Calu3 (cell line): ENCODE measurements around the gene ST8SIA2. TPM values are rescaled to one million over a fixed set of nuclear protein-coding genes. Genes with fewer than 3 reads are reported as not detected.

Experiments used
- BruUV-seq: library from RNA; stranded (reverse); fragments of 400-500 nt; replicated peaks from 2 replicates; lab custom pipeline; 2021; lab: Mats Ljungman, UMichigan
- CTCF ChIA-PET: fragments of 300-600 bp; sonication (Branson Sonifier 250); formaldehyde crosslinking; loops from one replicate; lab custom pipeline; 2022; ENCODE audit warnings: antibody characterized with exemption; lab: Charles Lee
- DNase-seq: peaks from one replicate; pipeline ENCODE4 v3.0.0; 2022
- H3K27ac Mint-ChIP-seq: one replicate; pipeline ENCODE4 v1.8.0; 2022; ENCODE audit warnings: mixed read lengths; ENCODE audit not compliant: unreplicated experiment
- H3K27me3 Mint-ChIP-seq: one replicate; pipeline ENCODE4 v1.8.0; 2022; ENCODE audit warnings: mixed read lengths; ENCODE audit not compliant: unreplicated experiment
- H3K36me3 Mint-ChIP-seq: one replicate; pipeline ENCODE4 v1.8.0; 2022; ENCODE audit warnings: mild to moderate bottlenecking, moderate library complexity, mixed read lengths; ENCODE audit not compliant: insufficient read depth, unreplicated experiment
- H3K4me1 Mint-ChIP-seq: one replicate; pipeline ENCODE4 v1.8.0; 2022; ENCODE audit warnings: mild to moderate bottlenecking, low read depth, mixed read lengths; ENCODE audit not compliant: unreplicated experiment
- H3K4me3 Mint-ChIP-seq: one replicate; pipeline ENCODE4 v1.8.0; 2022; ENCODE audit warnings: mild to moderate bottlenecking, low read depth, moderate library complexity, mixed read lengths; ENCODE audit not compliant: unreplicated experiment
- H3K9me3 Mint-ChIP-seq: one replicate; pipeline ENCODE4 v1.8.0; 2022; ENCODE audit warnings: low read depth, mixed read lengths; ENCODE audit not compliant: unreplicated experiment
- intact Hi-C: fragments of 100-400 bp; cut with micrococcal nuclease; formaldehyde crosslinking; loops from one replicate; pipeline ENCODE4 v1.10.0; 2022; ENCODE audit not compliant: unreplicated experiment
- total RNA-seq: library from RNA; stranded (reverse); gene quantifications from 2 replicates; pipeline ENCODE4 v1.2.3, GENCODE V29; 2022
- TF ChIP-seq, protein P1 (sequence below): fragments of 200-600 bp; IDR thresholded peaks from one replicate; pipeline ENCODE4 v1.8.0; 2022; ENCODE audit warnings: antibody characterized with exemption; ENCODE audit not compliant: unreplicated experiment

Gene ST8SIA2
- total RNA-seq, 1 experiment from 2014 or later: not detected

DNA sequence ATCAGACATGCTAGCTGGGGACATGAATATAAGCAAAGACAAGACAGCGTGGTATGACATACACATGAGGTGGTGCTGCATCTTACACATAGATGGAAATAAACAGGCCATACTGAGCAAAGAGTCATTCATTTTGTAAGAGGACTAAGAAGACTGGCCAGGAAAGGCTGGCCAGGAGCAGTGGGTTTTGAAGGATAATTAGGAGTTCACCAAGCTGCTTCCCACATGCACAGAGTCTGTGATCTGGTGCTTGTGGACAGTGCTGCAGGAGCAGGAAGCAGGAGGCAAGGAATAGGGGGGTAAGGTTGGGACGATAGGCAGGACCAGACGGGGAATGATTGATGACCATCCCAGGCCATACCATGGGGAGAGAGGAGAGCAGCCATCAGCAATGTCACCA lies 41.5 kb downstream of the ST8SIA2 start:
- BruUV-seq: no TSS peak
- CTCF ChIA-PET: no interaction called here
- H3K9me3 Mint-ChIP-seq: no peaks in the 10 kb centered on the region
- H3K4me3 Mint-ChIP-seq: no peak overlapping the region
- intact Hi-C loops: no loop called here
- H3K27me3 Mint-ChIP-seq: peaks cover 92% of the 10 kb centered on the region
- TF ChIP-seq, protein P1, sequence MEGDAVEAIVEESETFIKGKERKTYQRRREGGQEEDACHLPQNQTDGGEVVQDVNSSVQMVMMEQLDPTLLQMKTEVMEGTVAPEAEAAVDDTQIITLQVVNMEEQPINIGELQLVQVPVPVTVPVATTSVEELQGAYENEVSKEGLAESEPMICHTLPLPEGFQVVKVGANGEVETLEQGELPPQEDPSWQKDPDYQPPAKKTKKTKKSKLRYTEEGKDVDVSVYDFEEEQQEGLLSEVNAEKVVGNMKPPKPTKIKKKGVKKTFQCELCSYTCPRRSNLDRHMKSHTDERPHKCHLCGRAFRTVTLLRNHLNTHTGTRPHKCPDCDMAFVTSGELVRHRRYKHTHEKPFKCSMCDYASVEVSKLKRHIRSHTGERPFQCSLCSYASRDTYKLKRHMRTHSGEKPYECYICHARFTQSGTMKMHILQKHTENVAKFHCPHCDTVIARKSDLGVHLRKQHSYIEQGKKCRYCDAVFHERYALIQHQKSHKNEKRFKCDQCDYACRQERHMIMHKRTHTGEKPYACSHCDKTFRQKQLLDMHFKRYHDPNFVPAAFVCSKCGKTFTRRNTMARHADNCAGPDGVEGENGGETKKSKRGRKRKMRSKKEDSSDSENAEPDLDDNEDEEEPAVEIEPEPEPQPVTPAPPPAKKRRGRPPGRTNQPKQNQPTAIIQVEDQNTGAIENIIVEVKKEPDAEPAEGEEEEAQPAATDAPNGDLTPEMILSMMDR: no peak
- no peaks in the 10 kb centered on the region for H3K4me1 Mint-ChIP-seq
- DNase-seq: no peak
- no peaks in the 10 kb centered on the region for H3K36me3 Mint-ChIP-seq
- no peak overlapping the region for H3K27ac Mint-ChIP-seq

DNA sequence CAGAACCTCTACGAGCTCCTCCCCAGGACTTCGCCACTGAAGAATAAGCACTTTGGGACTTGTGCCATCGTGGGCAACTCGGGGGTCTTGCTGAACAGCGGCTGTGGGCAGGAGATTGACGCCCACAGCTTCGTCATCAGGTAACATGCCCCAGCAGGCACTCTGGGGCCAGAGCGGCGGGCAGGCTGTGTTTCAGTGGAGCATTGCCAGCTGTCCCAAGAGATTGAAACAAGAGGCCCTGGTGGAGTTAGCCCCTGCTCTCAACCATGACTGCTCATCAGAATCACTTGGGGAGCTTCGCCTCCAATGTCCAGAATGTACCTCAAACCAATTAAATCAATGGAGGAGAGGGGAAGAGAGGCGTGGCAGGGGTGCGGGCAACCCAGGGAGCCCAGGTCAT lies 44.8 kb downstream of the ST8SIA2 start:
- no peak for DNase-seq
- peaks cover 67% of the 10 kb centered on the region for H3K27me3 Mint-ChIP-seq
- H3K27ac Mint-ChIP-seq: no peak overlapping the region
- TF ChIP-seq, protein P1: no peak
- CTCF ChIA-PET: no interaction called here
- H3K4me1 Mint-ChIP-seq: no peaks in the 10 kb centered on the region
- intact Hi-C loops: no loop called here
- no peaks in the 10 kb centered on the region for H3K36me3 Mint-ChIP-seq
- BruUV-seq: no TSS peak
- H3K9me3 Mint-ChIP-seq: no peaks in the 10 kb centered on the region
- H3K4me3 Mint-ChIP-seq: no peak overlapping the region

DNA sequence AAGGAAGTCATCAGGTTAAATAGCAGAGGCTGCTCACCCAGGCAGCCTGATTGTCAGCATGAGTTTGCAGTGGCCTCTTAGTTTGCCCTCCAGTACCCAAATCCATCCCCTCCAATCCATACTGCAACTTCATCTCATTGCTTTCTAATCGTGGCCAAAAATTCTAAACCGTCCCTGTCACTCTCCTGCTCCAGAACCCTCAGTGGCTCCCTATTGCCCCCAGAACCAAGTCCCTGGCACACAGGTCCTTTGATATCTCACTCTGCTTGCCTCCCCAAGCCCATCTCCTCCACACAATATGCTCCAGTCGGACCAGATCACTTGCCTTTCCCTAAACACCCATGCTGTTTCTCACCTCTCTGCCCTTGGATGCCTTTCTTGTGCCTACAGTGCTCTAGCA lies 49.7 kb downstream of the ST8SIA2 start:
- CTCF ChIA-PET: interaction anchor here (0.6 kb wide), 1 partner anchor 420 kb away, joined by 7 read pairs; no protein-coding TSS in a partner anchor
- TF ChIP-seq, protein P1: no peak
- Mint-ChIP-seq H3K36me3 (no peaks in the 10 kb centered on the region), H3K4me1 (no peaks in the 10 kb centered on the region), H3K9me3 (no peaks in the 10 kb centered on the region), H3K4me3 (no peak overlapping the region), H3K27me3 (peaks cover 18% of the 10 kb centered on the region), H3K27ac (no peak overlapping the region)
- DNase-seq: no peak
- BruUV-seq: no TSS peak
- intact Hi-C loops: no loop called here

DNA sequence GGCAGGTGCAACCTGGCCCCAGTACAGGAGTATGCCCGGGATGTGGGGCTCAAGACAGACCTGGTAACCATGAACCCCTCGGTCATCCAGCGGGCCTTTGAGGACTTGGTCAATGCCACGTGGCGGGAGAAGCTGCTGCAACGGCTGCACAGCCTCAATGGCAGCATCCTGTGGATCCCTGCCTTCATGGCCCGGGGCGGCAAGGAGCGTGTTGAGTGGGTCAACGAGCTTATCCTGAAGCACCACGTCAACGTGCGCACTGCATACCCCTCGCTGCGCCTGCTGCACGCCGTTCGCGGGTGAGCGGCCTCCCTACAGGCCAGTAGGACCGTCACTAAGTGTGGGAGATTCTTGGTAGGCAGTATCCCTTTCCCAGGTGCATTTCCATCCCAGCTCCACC lies 51.0 kb downstream of the ST8SIA2 start:
- peaks cover 8% of the 10 kb centered on the region for H3K27me3 Mint-ChIP-seq
- intact Hi-C loops: no loop called here
- no peak for DNase-seq
- CTCF ChIA-PET: no interaction called here
- no peak overlapping the region for H3K27ac Mint-ChIP-seq
- no peaks in the 10 kb centered on the region for H3K4me1 Mint-ChIP-seq
- TF ChIP-seq, protein P1: no peak
- BruUV-seq: no TSS peak
- no peaks in the 10 kb centered on the region for H3K9me3 Mint-ChIP-seq
- H3K36me3 Mint-ChIP-seq: no peaks in the 10 kb centered on the region
- H3K4me3 Mint-ChIP-seq: no peak overlapping the region
